Stimulated activated CD4-positive, alpha-beta T cell treated with anti-CD3 and anti-CD28 coated beads, Interleukin-1b, Interleukin-23, amount 100 ng/mL, for 24 hours (primary cell): Measurements from ENCODE around the gene SNRPE.

Experiments
- DNase-seq, 4 experiments: peaks; one replicate each; pipeline ENCODE4 v3.0.0-alpha.2; 2020; ENCODE audit warnings: low read depth in 4 of 4, low spot score in 1 of 4

SNRPE gene

GRCh38 chr1:203878422-203878821 is 17.0 kb downstream of the SNRPE start:
- no peak for DNase-seq

GRCh38 chr1:203880606-203881005 is 19.2 kb downstream of the SNRPE start:
- no peak for DNase-seq

- no peak for DNase-seq
Observed at GRCh38 chr1:203888807-203889251, 27.4 kb downstream of the SNRPE start.

GRCh38 chr1:203891950-203892349 is 30.6 kb downstream of the SNRPE start:
- DNase-seq: no peak

GRCh38 chr1:203898458-203899352 is 37.3 kb downstream of the SNRPE start:
- DNase-seq: no peak

GRCh38 chr1:203899353-203899716 is 37.9 kb downstream of the SNRPE start:
- no peak for DNase-seq

- DNase-seq: no peak
Observed at GRCh38 chr1:203899869-203900714, 38.7 kb downstream of the SNRPE start.

GRCh38 chr1:203901581-203901980 is 40.2 kb downstream of the SNRPE start:
- no peak for DNase-seq

- DNase-seq: no peak
Observed at GRCh38 chr1:203905275-203905674, 43.9 kb downstream of the SNRPE start.

- no peak for DNase-seq
Observed at GRCh38 chr1:203906932-203907331, 45.5 kb downstream of the SNRPE start.

GRCh38 chr1:203907901-203908300 is 46.5 kb downstream of the SNRPE start:
- DNase-seq: no peak

GRCh38 chr1:203911806-203912205 is 50.4 kb downstream of the SNRPE start:
- DNase-seq: no peak

GRCh38 chr1:203913073-203913521 is 51.7 kb downstream of the SNRPE start:
- DNase-seq: no peak

GRCh38 chr1:203914292-203914691 is 52.9 kb downstream of the SNRPE start:
- DNase-seq: no peak

GRCh38 chr1:203915811-203916210 is 54.4 kb downstream of the SNRPE start:
- DNase-seq: no peak

- no peak for DNase-seq
Observed at GRCh38 chr1:203916756-203917155, 55.4 kb downstream of the SNRPE start.
